GM15510 (cell line): ENCODE measurements around the gene PEX26.

Experiments used
- POLR2A ChIP-seq: IDR thresholded peaks from 3 replicates; pipeline ENCODE4 v1.6.1; 2011; ENCODE audit warnings: borderline replicate concordance; ENCODE audit not compliant: insufficient read length; ENCODE audit errors: extremely low read depth

The PEX26 gene

GRCh38 chr22:18050065-18050464 is 27.7 kb upstream of the PEX26 start:
- no peak for TF ChIP-seq POLR2A

GRCh38 chr22:18055619-18056160 is 22.1 kb upstream of the PEX26 start:
- no peak for TF ChIP-seq POLR2A

GRCh38 chr22:18056161-18056666 is 21.6 kb upstream of the PEX26 start:
- TF ChIP-seq POLR2A = no peak

GRCh38 chr22:18056807-18057474 is 20.8 kb upstream of the PEX26 start:
- no peak for TF ChIP-seq POLR2A

- no peak for TF ChIP-seq POLR2A
Measured at GRCh38 chr22:18057568-18058209, 20.1 kb upstream of the PEX26 start.

- no peak for TF ChIP-seq POLR2A
Measured at GRCh38 chr22:18058371-18059093, 19.3 kb upstream of the PEX26 start.

- TF ChIP-seq POLR2A = no peak
Measured at GRCh38 chr22:18059094-18059417, 18.7 kb upstream of the PEX26 start.

- TF ChIP-seq POLR2A = no peak
Measured at GRCh38 chr22:18059473-18059872, 18.3 kb upstream of the PEX26 start.

- no peak for TF ChIP-seq POLR2A
Measured at GRCh38 chr22:18059991-18060390, 17.8 kb upstream of the PEX26 start.

- TF ChIP-seq POLR2A = no peak
Measured at GRCh38 chr22:18060646-18061620, 16.9 kb upstream of the PEX26 start.

GRCh38 chr22:18062421-18062820 is 15.4 kb upstream of the PEX26 start:
- TF ChIP-seq POLR2A = no peak

- TF ChIP-seq POLR2A = no peak
Measured at GRCh38 chr22:18063306-18063705, 14.5 kb upstream of the PEX26 start.

GRCh38 chr22:18064636-18065035 is 13.2 kb upstream of the PEX26 start:
- TF ChIP-seq POLR2A = no peak

- no peak for TF ChIP-seq POLR2A
Measured at GRCh38 chr22:18065256-18065655, 12.5 kb upstream of the PEX26 start.
